Activated CD4-positive, CD25-positive, alpha-beta regulatory T cell treated with anti-CD3 and anti-CD28 coated beads, Interleukin-2, amount 50 U/mL, for 72 hours (primary cell): Measurements from ENCODE around the gene JAML.

Source experiments
- DNase-seq: peaks from one replicate; pipeline ENCODE4 v3.0.0; 2021

Gene JAML

GRCh38 chr11:118215262-118215661 is 9.5 kb downstream of the JAML start:
- DNase-seq, result no peak

GRCh38 chr11:118214210-118214914 is 10.4 kb downstream of the JAML start:
- no peak for DNase-seq

GRCh38 chr11:118213781-118214180 is 11.0 kb downstream of the JAML start:
- DNase-seq, result no peak

- no peak for DNase-seq
These were observed 11.6 kb downstream of the JAML start for GRCh38 chr11:118213201-118213600.

GRCh38 chr11:118212781-118213191 is 12.0 kb downstream of the JAML start:
- no peak for DNase-seq

GRCh38 chr11:118212131-118212725 is 12.6 kb downstream of the JAML start:
- DNase-seq, result no peak

GRCh38 chr11:118211006-118211405 is 13.8 kb downstream of the JAML start:
- DNase-seq, result no peak

- DNase-seq, result no peak
These were observed 14.5 kb downstream of the JAML start for GRCh38 chr11:118210323-118210722.

- DNase-seq, result no peak
These were observed 15.8 kb downstream of the JAML start for GRCh38 chr11:118209033-118209432.

- DNase-seq, result no peak
These were observed 17.7 kb downstream of the JAML start for GRCh38 chr11:118207079-118207478.

- no peak for DNase-seq
These were observed 18.3 kb downstream of the JAML start for GRCh38 chr11:118206391-118207031.

- no peak for DNase-seq
These were observed 19.0 kb downstream of the JAML start for GRCh38 chr11:118205606-118206378.

- DNase-seq, result peak; percentile 51
These were observed 22.0 kb downstream of the JAML start for GRCh38 chr11:118202599-118203422.

GRCh38 chr11:118201966-118202365 is 22.8 kb downstream of the JAML start:
- no peak for DNase-seq

- no peak for DNase-seq
These were observed 23.7 kb downstream of the JAML start for GRCh38 chr11:118200901-118201680.

GRCh38 chr11:118200497-118200896 is 24.3 kb downstream of the JAML start:
- no peak for DNase-seq

GRCh38 chr11:118199135-118199534 is 25.7 kb downstream of the JAML start:
- no peak for DNase-seq

- DNase-seq, result peak; percentile 89
These were observed 26.4 kb downstream of the JAML start for GRCh38 chr11:118198370-118198769.

- DNase-seq, result no peak
These were observed 29.8 kb downstream of the JAML start for GRCh38 chr11:118194835-118195627.

GRCh38 chr11:118193910-118194566 is 30.8 kb downstream of the JAML start:
- no peak for DNase-seq
